ENCODE measurements around the gene NOVA1.

DNA sequence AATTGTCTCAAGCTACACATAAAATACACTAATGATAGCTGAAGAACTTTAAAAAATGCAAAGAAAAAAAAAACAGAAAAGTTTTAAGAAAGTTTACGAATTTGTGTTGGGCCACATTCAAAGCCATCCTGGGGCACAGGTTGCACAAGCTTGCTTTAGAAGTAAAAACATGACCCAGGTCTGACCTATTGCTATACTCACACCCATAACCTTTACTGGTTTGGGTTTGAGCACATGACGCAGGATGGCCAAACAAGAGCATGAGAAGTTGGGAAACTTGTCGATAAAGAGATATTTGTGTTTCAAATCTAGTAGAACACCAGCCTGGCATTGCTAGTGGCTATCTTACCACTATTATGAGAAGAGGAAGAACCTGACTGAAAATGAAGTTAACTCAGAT is 143.7 kb downstream of the NOVA1 start:
- TF ChIP-seq GATA2 (IDR thresholded peaks at IDR 0.05; ENCODE audit: low read depth, low read length): no peak
- no peak for TF ChIP-seq GATA3 (IDR thresholded peaks at IDR 0.05; ENCODE audit: low read depth, low read length)
